HCT116 (cell line): ENCODE measurements around the gene AMHR2. TPM values are rescaled to one million over a fixed set of nuclear protein-coding genes. Genes with fewer than 3 reads are reported as not detected.

Experiments used
- ATAC-seq: fragments of 200-7000 bp; cut with Tn5 transposase; 2 replicates; pipeline ENCODE4 v1.9.1; 2020; ENCODE audit warnings: mild to moderate bottlenecking, moderate library complexity
- BruUV-seq: library from RNA; stranded (reverse); fragments of 400-500 nt; replicated peaks from 2 replicates; lab custom pipeline; 2021; lab: Mats Ljungman, UMichigan
- CTCF ChIA-PET: fragments of 300-600 bp; sonication (Branson Sonifier 250); formaldehyde crosslinking; loops from one replicate; lab custom pipeline; 2021; ENCODE audit warnings: antibody characterized with exemption; lab: Charles Lee
- POLR2A ChIA-PET: fragments of 300-600, 350-600 bp; sonication (Branson Sonifier 250); formaldehyde crosslinking; loops from one replicate; lab custom pipeline; 2021; ENCODE audit warnings: antibody characterized with exemption; lab: Charles Lee
- RAD21 ChIA-PET, 2 experiments: fragments of 300-600 bp; sonication (Branson Sonifier 250); formaldehyde crosslinking; loops; one replicate each; lab custom pipeline; 2023; ENCODE audit warnings: low total read pairs in 2 of 2; ENCODE audit not compliant: uncharacterized antibody in 2 of 2, unreplicated experiment in 2 of 2, low non-redundant PET in 1 of 2; lab: Charles Lee
- DNase-seq: peaks from one replicate; pipeline ENCODE4 v3.0.0-alpha.2; 2010; ENCODE audit warnings: low read depth, low spot score
- H2AFZ ChIP-seq: fragments of 200-600 bp; shearing (Covaris generic), sonication (generic); 2 replicates; pipeline ENCODE4 v1.6.1; 2017; ENCODE audit warnings: low read depth, mixed run types, mixed read lengths, antibody characterized with exemption, low read length; ENCODE audit not compliant: poor library complexity, severe bottlenecking
- H3K27ac ChIP-seq: 2 replicates; pipeline ENCODE4 v1.5.1; 2012; ENCODE audit warnings: low read depth, low read length
- H3K27me3 ChIP-seq: fragments of 200-600 bp; sonication (generic); 2 replicates; pipeline ENCODE4 v1.6.1; 2016; ENCODE audit warnings: mixed run types, low read length, mixed read lengths; ENCODE audit not compliant: insufficient read depth
- H3K36me3 ChIP-seq, 2 experiments: fragments of 200-500 bp in 1 of 2; fragments of 200-600 bp in 1 of 2; sonication (Bioruptor generic) in 1 of 2; sonication (generic) in 1 of 2; 2 replicates each; pipeline versions ENCODE4 v1.5.1 to v1.6.1; 2014 to 2016; ENCODE audit warnings: low read length in 2 of 2, inconsistent platforms in 1 of 2, mixed read lengths in 1 of 2, mixed run types in 1 of 2; ENCODE audit not compliant: insufficient read depth in 2 of 2, control insufficient read depth in 1 of 2
- H3K4me1 ChIP-seq, 2 experiments: fragments of 200-600 bp in 1 of 2; sonication (generic) in 1 of 2; 2 replicates each; pipeline versions ENCODE4 v1.5.1 to v1.6.1; 2012 to 2017; ENCODE audit warnings: low read length in 2 of 2, inconsistent platforms in 1 of 2, mild to moderate bottlenecking in 1 of 2, mixed read lengths in 1 of 2, mixed run types in 1 of 2, moderate library complexity in 1 of 2; ENCODE audit not compliant: insufficient read depth in 2 of 2, control insufficient read depth in 1 of 2
- H3K4me2 ChIP-seq: fragments of 200-600 bp; sonication (generic); 2 replicates; pipeline ENCODE4 v1.6.1; 2017; ENCODE audit warnings: mixed run types, low read length, mixed read lengths
- H3K4me3 ChIP-seq, 2 experiments: fragments of 200-600 bp in 1 of 2; sonication (generic) in 1 of 2; replicated peaks in 1 of 2; 2 replicates each; pipeline ENCODE4 v1.5.1; 2011 to 2016; ENCODE audit warnings: low read length in 2 of 2, control low read depth in 1 of 2, low read depth in 1 of 2, mild to moderate bottlenecking in 1 of 2, mixed read lengths in 1 of 2, mixed run types in 1 of 2
- H3K79me2 ChIP-seq: fragments of 200-600 bp; sonication (generic); 2 replicates; pipeline ENCODE4 v1.6.1; 2017; ENCODE audit warnings: mild to moderate bottlenecking, mixed run types, low read length, moderate library complexity, mixed read lengths; ENCODE audit not compliant: insufficient read depth
- H3K9ac ChIP-seq: fragments of 200-600 bp; sonication (generic); 2 replicates; pipeline ENCODE4 v1.6.1; 2016; ENCODE audit warnings: low read length, mixed read lengths
- H3K9me2 ChIP-seq: fragments of 200-600 bp; sonication (generic), shearing (Covaris generic); 2 replicates; pipeline ENCODE4 v1.6.1; 2017; ENCODE audit warnings: mixed run types, mild to moderate bottlenecking, moderate library complexity; ENCODE audit not compliant: insufficient read depth
- H3K9me3 ChIP-seq, 2 experiments: fragments of 200-500 bp in 1 of 2; fragments of 200-600 bp in 1 of 2; sonication (Bioruptor generic) in 1 of 2; sonication (generic) in 1 of 2; 2 replicates each; pipeline ENCODE4 v1.6.1; 2014 to 2017; ENCODE audit warnings: low read length in 2 of 2, mixed read lengths in 2 of 2, inconsistent platforms in 1 of 2, low read depth in 1 of 2, mild to moderate bottlenecking in 1 of 2, mixed run types in 1 of 2, moderate library complexity in 1 of 2; ENCODE audit not compliant: control insufficient read depth in 1 of 2, insufficient read depth in 1 of 2
- H4K20me1 ChIP-seq: fragments of 200-600 bp; sonication (generic), shearing (Covaris generic); 2 replicates; pipeline ENCODE4 v1.6.1; 2017; ENCODE audit warnings: mixed run types, mild to moderate bottlenecking, moderate library complexity; ENCODE audit not compliant: insufficient read depth
- CBX3 ChIP-seq: IDR thresholded peaks from 2 replicates; pipeline ENCODE4 v1.6.1; 2012; ENCODE audit warnings: low read depth
- CEBPB ChIP-seq: IDR thresholded peaks from 2 replicates; pipeline ENCODE4 v1.6.1; 2012; ENCODE audit warnings: low read depth
- EZH2phosphoT487 ChIP-seq: fragments of 200-600 bp; IDR thresholded peaks from 2 replicates; pipeline ENCODE4 v1.6.1; 2018; ENCODE audit warnings: antibody characterized with exemption, borderline replicate concordance
- FOSL1 ChIP-seq: IDR thresholded peaks from 2 replicates; pipeline ENCODE4 v1.6.1; 2012; ENCODE audit warnings: low read depth
- JUND ChIP-seq: IDR thresholded peaks from 2 replicates; pipeline ENCODE4 v1.6.1; 2012
- POLR2A ChIP-seq: IDR thresholded peaks from 2 replicates; pipeline ENCODE4 v1.7.0; 2011; ENCODE audit warnings: borderline replicate concordance; ENCODE audit not compliant: insufficient read depth, insufficient read length; ENCODE audit errors: extremely low read depth
- TCF7L2 ChIP-seq: IDR thresholded peaks from 2 replicates; pipeline ENCODE4 v1.7.0; 2011; ENCODE audit warnings: borderline replicate concordance, inconsistent platforms; ENCODE audit not compliant: insufficient read depth, insufficient read length; ENCODE audit errors: extremely low read depth
- YY1 ChIP-seq: IDR thresholded peaks from 2 replicates; pipeline ENCODE4 v1.6.1; 2011; ENCODE audit warnings: low read length, low read depth, moderate library complexity, mild to moderate bottlenecking; ENCODE audit not compliant: insufficient replicate concordance; ENCODE audit errors: extremely low read depth
- ZFX ChIP-seq: fragments of 450-650 bp; IDR thresholded peaks from 2 replicates; pipeline ENCODE4 v1.6.1; 2017
- ZNF274 ChIP-seq: fragments of 200-500 bp; sonication (Bioruptor generic); IDR thresholded peaks from 2 replicates; pipeline ENCODE4 v1.6.1; 2014; ENCODE audit warnings: mild to moderate bottlenecking, low read depth, low read length, inconsistent platforms
- intact Hi-C: fragments of 100-400 bp; cut with micrococcal nuclease; formaldehyde crosslinking; loops from 2 replicates; pipeline ENCODE4 v1.10.0; 2022
- total RNA-seq: library from RNA; stranded (reverse); gene quantifications from one replicate; pipeline ENCODE4 v1.2.1, GENCODE V29; 2021; ENCODE audit not compliant: unreplicated experiment
- TF ChIP-seq, protein P1 (sequence below), 3 experiments: fragments of 200-600 bp in 1 of 3; sonication (generic) in 1 of 3; IDR thresholded peaks in 2 of 3; conservative IDR thresholded peaks in 1 of 3; 2 replicates each; pipeline ENCODE4 v1.5.1; 2012 to 2017; ENCODE audit warnings: low read depth in 2 of 3, low read length in 2 of 3, antibody characterized with exemption in 1 of 3, borderline replicate concordance in 1 of 3, control low read depth in 1 of 3, mild to moderate bottlenecking in 1 of 3, mixed read lengths in 1 of 3, mixed run types in 1 of 3, moderate library complexity in 1 of 3; ENCODE audit not compliant: insufficient read depth in 1 of 3
- TF ChIP-seq, protein P2 (sequence below): IDR thresholded peaks from 2 replicates; pipeline ENCODE4 v1.6.1; 2011; ENCODE audit warnings: mild to moderate bottlenecking, low read length, moderate library complexity; ENCODE audit not compliant: insufficient replicate concordance; ENCODE audit errors: extremely low read depth
- TF ChIP-seq, protein P3 (sequence below): IDR thresholded peaks from 2 replicates; pipeline ENCODE4 v1.6.1; 2012; ENCODE audit warnings: low read depth
- TF ChIP-seq, protein P4 (sequence below): IDR thresholded peaks from 2 replicates; pipeline ENCODE4 v1.6.1; 2012

AMHR2 gene
- total RNA-seq, 1 experiment from 2014 or later = not detected

DNA sequence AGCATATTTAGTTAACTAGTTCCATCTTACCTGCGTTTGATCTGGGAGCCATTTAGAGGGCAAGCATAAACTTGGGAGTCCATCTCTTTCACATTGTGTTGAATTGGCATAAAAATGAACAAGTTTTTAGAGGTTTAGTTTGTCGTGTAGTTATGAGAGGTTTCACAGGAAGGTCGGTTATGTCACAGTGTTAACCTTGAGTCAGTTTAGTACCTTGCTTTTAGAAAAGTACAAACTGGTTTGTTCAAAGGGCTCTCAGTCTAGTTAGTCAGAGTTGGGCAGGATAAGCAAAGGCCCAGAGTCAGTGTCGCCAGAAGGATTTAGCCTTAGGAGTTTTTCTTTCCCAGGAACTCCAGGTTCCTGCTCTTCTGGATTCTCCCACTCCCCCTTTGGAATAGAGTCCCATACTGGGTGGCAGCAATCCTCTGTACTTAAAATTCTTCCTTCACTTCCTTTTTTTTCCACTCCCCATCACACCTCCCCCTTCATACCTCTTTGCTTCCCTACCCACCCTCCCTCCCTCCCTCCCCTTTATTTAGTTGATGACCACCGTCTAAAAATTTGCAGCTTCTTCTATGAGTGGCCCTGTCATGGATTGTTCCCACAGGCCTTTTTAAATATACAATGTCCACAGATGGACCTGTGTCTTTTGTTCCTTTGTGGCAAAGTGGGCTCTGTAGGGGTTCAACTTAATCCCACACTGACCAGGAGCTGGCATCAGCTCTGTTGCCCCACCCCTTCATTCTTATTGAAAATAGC lies 40.3 kb downstream of the AMHR2 start:
- no peak overlapping the region for H3K4me2 ChIP-seq
- H3K4me1 ChIP-seq = no peaks in the 10 kb centered on the region
- no peak overlapping the region for H3K4me3 ChIP-seq
- ATAC-seq = no peak
- no peak overlapping the region for H3K9ac ChIP-seq
- no TSS peak for BruUV-seq
- no peaks in the 10 kb centered on the region for H3K27me3 ChIP-seq
- TF ChIP-seq, protein P1, sequence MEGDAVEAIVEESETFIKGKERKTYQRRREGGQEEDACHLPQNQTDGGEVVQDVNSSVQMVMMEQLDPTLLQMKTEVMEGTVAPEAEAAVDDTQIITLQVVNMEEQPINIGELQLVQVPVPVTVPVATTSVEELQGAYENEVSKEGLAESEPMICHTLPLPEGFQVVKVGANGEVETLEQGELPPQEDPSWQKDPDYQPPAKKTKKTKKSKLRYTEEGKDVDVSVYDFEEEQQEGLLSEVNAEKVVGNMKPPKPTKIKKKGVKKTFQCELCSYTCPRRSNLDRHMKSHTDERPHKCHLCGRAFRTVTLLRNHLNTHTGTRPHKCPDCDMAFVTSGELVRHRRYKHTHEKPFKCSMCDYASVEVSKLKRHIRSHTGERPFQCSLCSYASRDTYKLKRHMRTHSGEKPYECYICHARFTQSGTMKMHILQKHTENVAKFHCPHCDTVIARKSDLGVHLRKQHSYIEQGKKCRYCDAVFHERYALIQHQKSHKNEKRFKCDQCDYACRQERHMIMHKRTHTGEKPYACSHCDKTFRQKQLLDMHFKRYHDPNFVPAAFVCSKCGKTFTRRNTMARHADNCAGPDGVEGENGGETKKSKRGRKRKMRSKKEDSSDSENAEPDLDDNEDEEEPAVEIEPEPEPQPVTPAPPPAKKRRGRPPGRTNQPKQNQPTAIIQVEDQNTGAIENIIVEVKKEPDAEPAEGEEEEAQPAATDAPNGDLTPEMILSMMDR (IDR thresholded peaks at IDR 0.05 in 2 of 3, conservative IDR thresholded peaks at IDR 0.05 in 1 of 3; ENCODE audit: borderline replicate concordance in 1 of 3, insufficient read depth in 1 of 3, low read depth in 2 of 3, low read length in 2 of 3) = no peak
- TF ChIP-seq TCF7L2 (no peak), CEBPB (no peak), FOSL1 (no peak), POLR2A (no peak), JUND (no peak), ZNF274 (no peak), CBX3 (no peak), ZFX (no peak), YY1 (no peak), EZH2phosphoT487 (no peak)
- TF ChIP-seq, protein P2, sequence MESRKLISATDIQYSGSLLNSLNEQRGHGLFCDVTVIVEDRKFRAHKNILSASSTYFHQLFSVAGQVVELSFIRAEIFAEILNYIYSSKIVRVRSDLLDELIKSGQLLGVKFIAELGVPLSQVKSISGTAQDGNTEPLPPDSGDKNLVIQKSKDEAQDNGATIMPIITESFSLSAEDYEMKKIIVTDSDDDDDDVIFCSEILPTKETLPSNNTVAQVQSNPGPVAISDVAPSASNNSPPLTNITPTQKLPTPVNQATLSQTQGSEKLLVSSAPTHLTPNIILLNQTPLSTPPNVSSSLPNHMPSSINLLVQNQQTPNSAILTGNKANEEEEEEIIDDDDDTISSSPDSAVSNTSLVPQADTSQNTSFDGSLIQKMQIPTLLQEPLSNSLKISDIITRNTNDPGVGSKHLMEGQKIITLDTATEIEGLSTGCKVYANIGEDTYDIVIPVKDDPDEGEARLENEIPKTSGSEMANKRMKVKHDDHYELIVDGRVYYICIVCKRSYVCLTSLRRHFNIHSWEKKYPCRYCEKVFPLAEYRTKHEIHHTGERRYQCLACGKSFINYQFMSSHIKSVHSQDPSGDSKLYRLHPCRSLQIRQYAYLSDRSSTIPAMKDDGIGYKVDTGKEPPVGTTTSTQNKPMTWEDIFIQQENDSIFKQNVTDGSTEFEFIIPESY = no peak
- TF ChIP-seq, protein P3, sequence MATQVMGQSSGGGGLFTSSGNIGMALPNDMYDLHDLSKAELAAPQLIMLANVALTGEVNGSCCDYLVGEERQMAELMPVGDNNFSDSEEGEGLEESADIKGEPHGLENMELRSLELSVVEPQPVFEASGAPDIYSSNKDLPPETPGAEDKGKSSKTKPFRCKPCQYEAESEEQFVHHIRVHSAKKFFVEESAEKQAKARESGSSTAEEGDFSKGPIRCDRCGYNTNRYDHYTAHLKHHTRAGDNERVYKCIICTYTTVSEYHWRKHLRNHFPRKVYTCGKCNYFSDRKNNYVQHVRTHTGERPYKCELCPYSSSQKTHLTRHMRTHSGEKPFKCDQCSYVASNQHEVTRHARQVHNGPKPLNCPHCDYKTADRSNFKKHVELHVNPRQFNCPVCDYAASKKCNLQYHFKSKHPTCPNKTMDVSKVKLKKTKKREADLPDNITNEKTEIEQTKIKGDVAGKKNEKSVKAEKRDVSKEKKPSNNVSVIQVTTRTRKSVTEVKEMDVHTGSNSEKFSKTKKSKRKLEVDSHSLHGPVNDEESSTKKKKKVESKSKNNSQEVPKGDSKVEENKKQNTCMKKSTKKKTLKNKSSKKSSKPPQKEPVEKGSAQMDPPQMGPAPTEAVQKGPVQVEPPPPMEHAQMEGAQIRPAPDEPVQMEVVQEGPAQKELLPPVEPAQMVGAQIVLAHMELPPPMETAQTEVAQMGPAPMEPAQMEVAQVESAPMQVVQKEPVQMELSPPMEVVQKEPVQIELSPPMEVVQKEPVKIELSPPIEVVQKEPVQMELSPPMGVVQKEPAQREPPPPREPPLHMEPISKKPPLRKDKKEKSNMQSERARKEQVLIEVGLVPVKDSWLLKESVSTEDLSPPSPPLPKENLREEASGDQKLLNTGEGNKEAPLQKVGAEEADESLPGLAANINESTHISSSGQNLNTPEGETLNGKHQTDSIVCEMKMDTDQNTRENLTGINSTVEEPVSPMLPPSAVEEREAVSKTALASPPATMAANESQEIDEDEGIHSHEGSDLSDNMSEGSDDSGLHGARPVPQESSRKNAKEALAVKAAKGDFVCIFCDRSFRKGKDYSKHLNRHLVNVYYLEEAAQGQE = no peak
- TF ChIP-seq, protein P4, sequence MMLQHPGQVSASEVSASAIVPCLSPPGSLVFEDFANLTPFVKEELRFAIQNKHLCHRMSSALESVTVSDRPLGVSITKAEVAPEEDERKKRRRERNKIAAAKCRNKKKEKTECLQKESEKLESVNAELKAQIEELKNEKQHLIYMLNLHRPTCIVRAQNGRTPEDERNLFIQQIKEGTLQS = no peak
- intact Hi-C loops = no loop called here
- peaks cover 63% of the 10 kb centered on the region; the same call in 1 of the 2 replicates for H4K20me1 ChIP-seq
- no peaks in the 10 kb centered on the region for H3K9me2 ChIP-seq
- RAD21 ChIA-PET = no interaction called here
- CTCF ChIA-PET = interaction anchor here (0.7 kb wide), 1 partner anchor 143 kb away, joined by 3 read pairs; the partner anchor contains the start of gene AAAS
- no peak overlapping the region for H3K27ac ChIP-seq
- no peak overlapping the region for H2AFZ ChIP-seq
- no peaks in the 10 kb centered on the region for H3K9me3 ChIP-seq
- DNase-seq = no peak
- peaks cover 100% of the 10 kb centered on the region for H3K79me2 ChIP-seq
- H3K36me3 ChIP-seq = peaks cover 97 to 100% of the 10 kb centered on the region in 2 experiments
- POLR2A ChIA-PET = interaction anchor here (1.3 to 1.6 kb wide), 2 partner anchors 10 to 13 kb away, joined by 4 read pairs; no protein-coding TSS in a partner anchor
